CD4-positive, alpha-beta T cell treated with Interferon gamma for 1 hour (primary cell): Measurements from ENCODE around the gene SNRPN.
"Not testable (repeated sequence)": the region's sequence is repeated elsewhere in the genome, so short reads cannot be mapped to it uniquely, and the experiment has no call there.

Source experiments
- DNase-seq: peaks from one replicate; pipeline ENCODE4 v3.0.0-alpha.2; 2020

The SNRPN gene

DNA sequence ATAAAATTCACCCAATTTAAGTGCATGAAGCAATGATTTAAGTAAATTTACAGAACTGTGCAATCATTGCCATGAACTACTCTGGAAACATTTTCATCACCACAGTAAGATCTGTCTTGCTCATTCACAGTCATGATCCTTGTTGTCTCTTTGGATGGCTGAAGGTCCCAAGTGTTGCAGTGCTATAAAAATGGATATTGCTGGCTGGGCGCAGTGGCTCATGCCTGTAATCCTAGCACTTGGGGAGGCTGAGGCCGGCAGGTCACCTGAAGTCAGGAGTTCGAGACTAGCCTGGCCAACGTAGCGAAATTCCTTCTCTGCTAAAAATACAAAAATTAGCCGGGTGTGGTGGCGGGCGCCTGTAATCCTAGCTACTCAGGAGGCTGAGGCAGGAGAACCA is 17.0 kb downstream of the SNRPN start:
- DNase-seq, result no peak

DNA sequence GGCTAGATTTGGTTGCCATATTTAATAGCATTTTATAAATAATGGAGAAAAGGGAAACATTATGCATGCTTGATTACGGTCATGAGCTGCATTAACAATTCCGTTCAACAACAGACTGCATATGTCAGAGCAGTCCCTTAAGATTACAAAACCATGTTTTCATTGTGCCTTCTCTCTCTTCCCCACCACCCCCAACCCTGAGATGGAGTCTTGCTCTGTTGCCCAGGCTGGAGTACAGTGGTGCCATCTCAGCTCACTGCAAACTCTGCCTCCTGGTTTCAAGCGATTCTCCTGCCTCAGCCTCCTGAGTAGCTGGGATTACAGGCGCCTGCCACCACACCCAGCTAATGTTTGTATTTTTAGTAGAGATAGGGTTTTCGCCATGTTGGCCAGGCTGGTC is 17.9 kb downstream of the SNRPN start:
- DNase-seq, result not testable (repeated sequence)

DNA sequence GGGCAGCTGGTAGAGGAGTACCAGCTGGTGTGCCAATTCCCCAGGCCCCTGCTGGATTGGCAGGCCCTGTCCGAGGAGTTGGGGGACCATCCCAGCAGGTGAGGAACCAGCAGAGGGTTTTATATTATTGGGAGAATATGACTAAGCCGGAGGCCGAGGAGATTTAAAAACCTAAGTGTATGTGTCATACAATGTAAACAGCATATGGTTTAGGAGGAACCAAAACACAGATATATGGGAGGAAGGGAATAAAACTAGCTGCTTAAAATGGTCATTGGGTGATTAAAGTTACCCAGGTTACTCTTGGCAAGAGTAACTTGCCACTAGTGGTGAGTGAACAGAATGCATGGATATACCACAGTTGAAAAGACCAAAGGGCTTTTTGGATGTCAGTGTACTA is 22.1 kb downstream of the SNRPN start:
- DNase-seq, result no peak

DNA sequence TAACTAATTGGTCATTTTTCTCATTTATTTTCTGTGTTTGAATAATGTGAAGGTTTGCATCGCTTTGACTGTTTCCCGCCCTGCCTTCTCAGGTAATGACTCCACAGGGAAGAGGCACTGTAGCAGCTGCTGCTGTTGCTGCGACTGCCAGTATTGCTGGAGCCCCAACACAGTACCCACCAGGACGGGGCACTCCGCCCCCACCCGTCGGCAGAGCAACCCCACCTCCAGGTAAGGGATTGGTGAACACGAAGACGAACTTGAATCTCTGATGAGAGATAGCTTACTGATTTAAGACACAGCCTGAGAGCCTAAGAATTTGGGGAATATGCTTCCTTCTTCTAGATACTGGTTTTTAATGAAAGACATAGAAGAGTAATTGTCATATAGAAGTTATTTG is 22.9 kb downstream of the SNRPN start:
- DNase-seq, result no peak

DNA sequence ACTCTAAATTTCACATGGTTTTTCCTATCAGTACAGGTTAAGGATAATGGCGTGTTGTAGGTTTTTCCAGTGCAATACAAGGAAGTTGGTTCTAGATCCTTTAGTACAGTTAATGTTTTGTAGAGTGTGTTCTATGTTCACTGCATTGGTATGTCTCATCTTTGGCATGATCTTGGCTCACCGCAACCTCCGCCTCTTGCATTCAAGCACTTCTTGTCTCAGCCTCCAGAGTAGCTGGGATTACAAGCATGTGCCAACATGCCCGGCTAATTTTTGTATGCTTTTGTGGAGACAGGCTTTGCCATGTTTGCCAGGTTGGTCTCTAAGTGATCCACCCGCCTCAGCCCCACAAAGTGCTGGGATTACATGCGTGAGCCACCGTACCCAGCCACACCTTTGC is 30.4 kb downstream of the SNRPN start:
- DNase-seq, result no peak

DNA sequence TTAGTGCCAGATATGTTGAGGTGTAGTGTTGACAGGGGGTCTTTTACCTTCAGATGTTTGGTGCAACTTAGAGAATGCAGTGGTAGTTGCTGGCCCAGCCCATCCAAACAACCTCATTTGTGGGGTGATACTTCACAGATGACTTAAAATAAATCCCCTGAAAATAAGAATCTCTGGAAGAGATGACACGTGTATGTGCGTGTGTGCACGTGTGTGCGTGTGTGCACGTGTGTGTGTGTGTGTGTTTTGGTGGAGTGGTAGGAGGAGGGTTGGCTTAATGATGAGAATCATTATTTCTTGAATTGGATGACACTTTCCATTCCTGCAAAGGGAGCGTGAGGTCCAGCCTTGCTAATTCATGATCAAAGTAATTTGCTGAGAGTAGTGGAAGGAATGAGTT is 31.9 kb downstream of the SNRPN start:
- no peak for DNase-seq

DNA sequence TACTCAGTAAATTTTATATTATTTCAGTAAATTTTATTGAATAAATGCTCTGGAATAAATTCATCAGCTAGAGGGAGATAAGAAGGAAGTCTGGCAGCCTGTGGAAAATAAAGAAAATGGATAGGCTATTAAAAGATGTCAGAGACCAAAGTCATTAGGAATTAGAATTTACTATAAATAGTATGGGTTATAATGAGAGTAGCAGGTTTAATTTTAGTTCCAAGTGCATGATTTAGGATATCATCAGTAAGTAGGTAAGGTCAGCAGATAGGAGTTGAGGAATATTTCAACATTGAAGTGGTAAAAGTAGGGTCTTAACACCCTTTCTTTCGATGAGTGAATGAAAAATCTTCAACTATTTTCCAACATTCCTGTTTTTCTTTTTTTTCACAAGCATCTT is 64.6 kb downstream of the SNRPN start:
- DNase-seq, result no peak

DNA sequence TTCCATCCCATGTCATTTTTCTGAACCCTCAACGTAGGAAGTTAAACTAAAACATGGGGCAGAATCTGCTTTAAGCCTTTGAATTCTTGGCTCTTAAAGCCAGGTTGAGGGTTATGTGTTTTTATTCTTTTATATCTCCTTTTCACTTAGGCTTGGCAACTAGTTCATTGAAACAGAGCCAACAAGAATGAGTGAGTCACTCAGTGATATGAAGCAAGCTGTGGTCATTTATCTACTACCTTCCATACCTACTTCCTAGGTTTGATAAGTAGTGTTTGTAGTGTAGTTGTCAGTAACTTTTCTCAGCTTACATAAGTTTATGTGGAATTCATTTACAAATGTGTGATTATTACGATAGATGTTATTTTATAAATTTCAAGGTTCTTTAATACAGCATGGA is 67.4 kb downstream of the SNRPN start:
- no peak for DNase-seq
